Measurements from ENCODE around the gene NAB2. TPM values are rescaled to one million over a fixed set of nuclear protein-coding genes. Genes with fewer than 3 reads are reported as not detected.

Gene NAB2
- total RNA-seq, 1 donor from 2014 or later: 14.0 TPM

GRCh38 chr12:57097554-57097835 is 8.6 kb downstream of the NAB2 start:
- Mint-ChIP-seq H3K4me1 (ENCODE audit: unreplicated experiment) (peaks cover 23% of the 10 kb centered on the region), H3K9me3 (ENCODE audit: unreplicated experiment) (no peaks in the 10 kb centered on the region), H3K4me3 (ENCODE audit: unreplicated experiment) (no peak overlapping the region), H3K27me3 (ENCODE audit: unreplicated experiment) (peaks cover 13% of the 10 kb centered on the region), H3K36me3 (ENCODE audit: low read depth, unreplicated experiment) (peaks cover 32% of the 10 kb centered on the region), H3K27ac (ENCODE audit: unreplicated experiment) (no peak overlapping the region)
- no peak for DNase-seq (ENCODE audit: low spot score)
- no peak for TF ChIP-seq CTCF (IDR thresholded peaks at IDR 0.05; ENCODE audit: unreplicated experiment)

- H3K4me1 Mint-ChIP-seq (ENCODE audit: unreplicated experiment): peaks cover 21% of the 10 kb centered on the region
- no peak for TF ChIP-seq CTCF (IDR thresholded peaks at IDR 0.05; ENCODE audit: unreplicated experiment)
- peaks cover 26% of the 10 kb centered on the region for H3K36me3 Mint-ChIP-seq (ENCODE audit: low read depth, unreplicated experiment)
- H3K4me3 Mint-ChIP-seq (ENCODE audit: unreplicated experiment): no peak overlapping the region
- no peak for DNase-seq (ENCODE audit: low spot score)
- H3K27me3 Mint-ChIP-seq (ENCODE audit: unreplicated experiment): peaks cover 10% of the 10 kb centered on the region
- H3K27ac Mint-ChIP-seq (ENCODE audit: unreplicated experiment): no peak overlapping the region
- no peaks in the 10 kb centered on the region for H3K9me3 Mint-ChIP-seq (ENCODE audit: unreplicated experiment)
Measured at GRCh38 chr12:57098546-57098945, 9.6 kb downstream of the NAB2 start.

GRCh38 chr12:57099047-57099714 is 10.3 kb downstream of the NAB2 start:
- H3K27me3 Mint-ChIP-seq (ENCODE audit: unreplicated experiment): peaks cover 8% of the 10 kb centered on the region
- DNase-seq (ENCODE audit: low spot score): no peak
- peak overlapping the region; percentile 60 for H3K4me3 Mint-ChIP-seq (ENCODE audit: unreplicated experiment)
- no peaks in the 10 kb centered on the region for H3K9me3 Mint-ChIP-seq (ENCODE audit: unreplicated experiment)
- H3K27ac Mint-ChIP-seq (ENCODE audit: unreplicated experiment): no peak overlapping the region
- peaks cover 30% of the 10 kb centered on the region for H3K36me3 Mint-ChIP-seq (ENCODE audit: low read depth, unreplicated experiment)
- TF ChIP-seq CTCF (IDR thresholded peaks at IDR 0.05; ENCODE audit: unreplicated experiment): no peak
- peaks cover 18% of the 10 kb centered on the region for H3K4me1 Mint-ChIP-seq (ENCODE audit: unreplicated experiment)

GRCh38 chr12:57099766-57100165 is 10.9 kb downstream of the NAB2 start:
- DNase-seq (ENCODE audit: low spot score): no peak
- H3K36me3 Mint-ChIP-seq (ENCODE audit: low read depth, unreplicated experiment): peaks cover 34% of the 10 kb centered on the region
- H3K27ac Mint-ChIP-seq (ENCODE audit: unreplicated experiment): no peak overlapping the region
- peaks cover 13% of the 10 kb centered on the region for H3K4me1 Mint-ChIP-seq (ENCODE audit: unreplicated experiment)
- H3K4me3 Mint-ChIP-seq (ENCODE audit: unreplicated experiment): peak overlapping the region; percentile 60
- no peak for TF ChIP-seq CTCF (IDR thresholded peaks at IDR 0.05; ENCODE audit: unreplicated experiment)
- H3K9me3 Mint-ChIP-seq (ENCODE audit: unreplicated experiment): no peaks in the 10 kb centered on the region
- H3K27me3 Mint-ChIP-seq (ENCODE audit: unreplicated experiment): peaks cover 5% of the 10 kb centered on the region

- peak overlapping the region; percentile 48 for H3K27ac Mint-ChIP-seq (ENCODE audit: unreplicated experiment)
- DNase-seq (ENCODE audit: low spot score): no peak
Measured at GRCh38 chr12:57101892-57102695, 13.2 kb downstream of the NAB2 start.

More at GRCh38 chr12:57101892-57102695, 13.2 kb downstream of the NAB2 start:
- no peak for TF ChIP-seq CTCF (IDR thresholded peaks at IDR 0.05; ENCODE audit: unreplicated experiment)
- no peaks in the 10 kb centered on the region for H3K9me3 Mint-ChIP-seq (ENCODE audit: unreplicated experiment)
- H3K36me3 Mint-ChIP-seq (ENCODE audit: low read depth, unreplicated experiment): peaks cover 39% of the 10 kb centered on the region
- peaks cover 15% of the 10 kb centered on the region for H3K4me1 Mint-ChIP-seq (ENCODE audit: unreplicated experiment)
- peaks cover 5% of the 10 kb centered on the region for H3K27me3 Mint-ChIP-seq (ENCODE audit: unreplicated experiment)
- peak overlapping the region; percentile 37 for H3K4me3 Mint-ChIP-seq (ENCODE audit: unreplicated experiment)

All from endothelial cell (in vitro differentiated cells).